A673 (cell line): ENCODE results near the gene VPS13C. TPM values are rescaled to one million over a fixed set of nuclear protein-coding genes. Genes with fewer than 3 reads are reported as not detected.

ENCODE experiments used
- BruUV-seq: library from RNA; stranded (reverse); fragments of 400-500 nt; replicated peaks from 2 replicates; lab custom pipeline; 2021; lab: Mats Ljungman, UMichigan
- CTCF ChIA-PET: fragments of 300-600 bp; sonication (Branson Sonifier 250); formaldehyde crosslinking; loops from one replicate; lab custom pipeline; 2022; ENCODE audit warnings: antibody characterized with exemption; lab: Charles Lee
- POLR2A ChIA-PET: fragments of 300-600 bp; sonication (Branson Sonifier 250); formaldehyde crosslinking; loops from one replicate; lab custom pipeline; 2022; ENCODE audit warnings: antibody characterized with exemption; ENCODE audit not compliant: low non-redundant PET; lab: Charles Lee
- DNase-seq: peaks from one replicate; pipeline ENCODE4 v3.0.0-alpha.2; 2015; ENCODE audit warnings: low spot score
- H3K27ac ChIP-seq: fragments of 200-600 bp; sonication (generic); 2 replicates; pipeline ENCODE4 v1.5.1; 2016; ENCODE audit warnings: mixed run types, low read depth, mild to moderate bottlenecking, mixed read lengths, antibody characterized with exemption, low read length; ENCODE audit not compliant: poor library complexity, severe bottlenecking
- H3K27me3 ChIP-seq: fragments of 200-600 bp; sonication (generic); replicated peaks from 2 replicates; pipeline ENCODE4 v1.6.1; 2017; ENCODE audit warnings: mixed run types, low read depth, mild to moderate bottlenecking, mixed read lengths, antibody characterized with exemption, low read length; ENCODE audit not compliant: insufficient read depth, poor library complexity
- H3K36me3 ChIP-seq: fragments of 200-600 bp; sonication (generic); 2 replicates; pipeline ENCODE4 v1.6.1; 2016; ENCODE audit warnings: mixed run types, mild to moderate bottlenecking, mixed read lengths, antibody characterized with exemption, low read length; ENCODE audit not compliant: insufficient read depth, poor library complexity, severe bottlenecking
- H3K4me1 ChIP-seq: fragments of 200-600 bp; sonication (generic); 2 replicates; pipeline ENCODE4 v1.6.1; 2017; ENCODE audit warnings: mixed run types, mild to moderate bottlenecking, mixed read lengths, antibody characterized with exemption, low read length; ENCODE audit not compliant: insufficient read depth, poor library complexity, severe bottlenecking
- H3K4me3 ChIP-seq: fragments of 200-600 bp; sonication (generic); 2 replicates; pipeline ENCODE4 v1.5.1; 2016; ENCODE audit warnings: low read depth, mixed run types, mild to moderate bottlenecking, mixed read lengths, low read length; ENCODE audit not compliant: poor library complexity, severe bottlenecking
- H3K9me3 ChIP-seq: fragments of 200-600 bp; sonication (generic); 2 replicates; pipeline ENCODE4 v1.6.1; 2016; ENCODE audit warnings: mixed run types, low read depth, mild to moderate bottlenecking, mixed read lengths, antibody characterized with exemption, low read length; ENCODE audit not compliant: poor library complexity, severe bottlenecking
- CTCF ChIP-seq: fragments of 300-800, 200-600 bp; sonication (generic); conservative IDR thresholded peaks from 2 replicates; pipeline ENCODE4 v1.5.1; 2017; ENCODE audit warnings: low read depth, mild to moderate bottlenecking, antibody characterized with exemption, low read length, moderate library complexity, mixed read lengths
- EZH2 ChIP-seq: fragments of 200-600 bp; sonication (generic); IDR thresholded peaks from 2 replicates; pipeline ENCODE4 v1.6.1; 2017; ENCODE audit warnings: borderline replicate concordance, low read depth, mild to moderate bottlenecking, mixed read lengths, antibody characterized with exemption, low read length; ENCODE audit not compliant: poor library complexity, severe bottlenecking
- intact Hi-C: fragments of 100-400 bp; cut with micrococcal nuclease; formaldehyde crosslinking; loops from one replicate; pipeline ENCODE4 v1.10.0; 2022; ENCODE audit not compliant: unreplicated experiment
- total RNA-seq: library from RNA; stranded (reverse); gene quantifications from 2 replicates; pipeline ENCODE4 v1.2.3, GENCODE V29; 2021

VPS13C gene
- total RNA-seq, 1 experiment from 2014 or later, result 31.0 TPM

- peak overlapping the region; percentile 59 for H3K27ac ChIP-seq
- DNase-seq, result peak; percentile 15
- no peak for TF ChIP-seq EZH2
- TF ChIP-seq CTCF, result no peak
- CTCF ChIA-PET, result interaction anchor here (0.6 kb wide), 1 partner anchor 8 kb away, joined by 4 read pairs; the partner anchor contains the start of gene C2CD4A
- peaks cover 10% of the 10 kb centered on the region for H3K4me1 ChIP-seq
- intact Hi-C loops, result no loop called here
- peak overlapping the region; percentile 88 for H3K4me3 ChIP-seq
- H3K9me3 ChIP-seq, result no peaks in the 10 kb centered on the region
- TSS peak; percentile 48 for BruUV-seq
- no peaks in the 10 kb centered on the region for H3K36me3 ChIP-seq
- H3K27me3 ChIP-seq, result no peaks in the 10 kb centered on the region
- POLR2A ChIA-PET, result no interaction called here
Measured at GRCh38 chr15:62059108-62059815, 985 bp downstream of the VPS13C start.

GRCh38 chr15:62058327-62059028, 1.8 kb downstream of the VPS13C start:
- H3K27ac ChIP-seq, result no peak overlapping the region
- H3K36me3 ChIP-seq, result no peaks in the 10 kb centered on the region
- no peak for DNase-seq
- peaks cover 10% of the 10 kb centered on the region for H3K4me1 ChIP-seq
- TF ChIP-seq CTCF (no peak), EZH2 (no peak)
- intact Hi-C loops, result no loop called here
- ChIA-PET CTCF (interaction anchor here (0.7 kb wide), 1 partner anchor 135 kb away, joined by 3 read pairs; no protein-coding TSS in a partner anchor), POLR2A (no interaction called here)
- H3K4me3 ChIP-seq, result peak overlapping the region; percentile 88
- no TSS peak for BruUV-seq
- H3K27me3 ChIP-seq, result no peaks in the 10 kb centered on the region
- no peaks in the 10 kb centered on the region for H3K9me3 ChIP-seq

- H3K9me3 ChIP-seq, result no peaks in the 10 kb centered on the region
- H3K4me3 ChIP-seq, result no peak overlapping the region
- H3K27me3 ChIP-seq, result no peaks in the 10 kb centered on the region
- ChIA-PET POLR2A (no interaction called here), CTCF (no interaction called here)
- H3K36me3 ChIP-seq, result no peaks in the 10 kb centered on the region
- H3K27ac ChIP-seq, result no peak overlapping the region
- peaks cover 10% of the 10 kb centered on the region for H3K4me1 ChIP-seq
- TF ChIP-seq EZH2 (no peak), CTCF (no peak)
- no TSS peak for BruUV-seq
- DNase-seq, result no peak
- intact Hi-C loops, result no loop called here
Measured at GRCh38 chr15:62057341-62057980, 2.8 kb downstream of the VPS13C start.
